ENCODE measurements around the gene SYK. TPM values are rescaled to one million over a fixed set of nuclear protein-coding genes. Genes with fewer than 3 reads are reported as not detected.

SYK gene
- total and polyA plus RNA-seq, 2 of the 4 experiments (the other 2 are of a cell fraction) = not detected

DNA sequence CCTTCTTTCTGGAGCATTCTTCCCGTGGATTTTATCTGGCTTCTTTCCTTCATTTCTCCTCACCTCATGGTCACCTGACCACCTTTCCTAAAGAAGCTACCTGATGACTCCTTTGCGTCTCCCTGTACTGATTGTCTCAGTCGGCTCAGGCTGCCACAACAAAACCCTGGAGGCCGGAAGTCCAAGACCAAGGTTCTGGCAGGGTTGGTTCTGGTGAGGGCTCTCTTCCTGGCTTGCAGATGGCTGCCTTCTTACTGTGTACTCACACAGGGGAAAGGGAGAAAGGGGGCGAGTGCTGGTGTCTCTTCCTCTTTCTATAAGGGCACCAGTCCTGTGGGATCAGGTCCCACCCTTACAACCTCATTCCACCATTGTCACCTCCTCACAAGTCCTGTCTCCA is 140.0 kb downstream of the SYK start:
- intact Hi-C loops (cut with micrococcal nuclease) (no loop called here), dilution Hi-C loops (cut with HindIII; ENCODE audit: low sequenced_read_pairs, unreplicated experiment) (no loop called here), in situ Hi-C loops (cut with MboI; ENCODE audit: low sequenced_read_pairs) (no loop called here)
- Histone ChIP-seq H2BK20ac (ENCODE audit: low read depth, low read length) (no peak overlapping the region), H3K9me3 (ENCODE audit: control insufficient read depth, insufficient read depth, low read length) (peaks cover 11% of the 10 kb centered on the region), H3K4me3 (ENCODE audit: insufficient read depth, low read depth, low read length) (no peak overlapping the region), H4K20me1 (ENCODE audit: insufficient read depth, low read length) (no peaks in the 10 kb centered on the region), H3K14ac (replicated peaks; ENCODE audit: low read depth, low read length) (no peak overlapping the region), H3K4ac (ENCODE audit: low read depth, low read length) (no peak overlapping the region), H3K4me1 (ENCODE audit: control insufficient read depth, insufficient read depth, low read length) (peaks cover 6% of the 10 kb centered on the region), H2AK5ac (ENCODE audit: low read depth, low read length) (no peak overlapping the region), H3K18ac (ENCODE audit: low read depth, low read length) (no peak overlapping the region), H3K9ac (ENCODE audit: low read depth, low read length) (no peak overlapping the region), H4K5ac (ENCODE audit: low read depth, low read length) (no peak overlapping the region), H2BK15ac (ENCODE audit: low read depth, low read length) (no peak overlapping the region), H4K91ac (ENCODE audit: insufficient read depth, low read depth, low read length) (no peak overlapping the region), H3K79me1 (ENCODE audit: low read depth in 1 of 2, low read length in 2 of 2) (no peaks in the 10 kb centered on the region), H2AK9ac (replicated peaks; ENCODE audit: low read depth, low read length, poor library complexity) (no peak overlapping the region), H3K9me1 (ENCODE audit: insufficient read depth, low read length) (peaks cover 3% of the 10 kb centered on the region; the same call in 1 of the 2 replicates), H2BK120ac (ENCODE audit: low read depth, low read length) (no peak overlapping the region), H2BK5ac (ENCODE audit: low read depth, low read length, poor library complexity, severe bottlenecking) (no peak overlapping the region), H3K27ac (ENCODE audit: insufficient read depth, low read length) (no peak overlapping the region), H4K8ac (ENCODE audit: low read depth in 2 of 2, low read length in 2 of 2) (no peak overlapping the region), H3K23ac (ENCODE audit: low read depth, low read length) (no peak overlapping the region), H3K56ac (ENCODE audit: extremely low read depth, insufficient read depth, low read length) (no peak overlapping the region), H2AFZ (replicated peaks; ENCODE audit: low read length, poor library complexity) (no peak overlapping the region), H3K4me2 (ENCODE audit: low read depth, low read length) (no peak overlapping the region), H3K36me3 (ENCODE audit: control insufficient read depth, insufficient read depth, low read length) (no peaks in the 10 kb centered on the region), H3K27me3 (ENCODE audit: control insufficient read depth, insufficient read depth, low read length) (peaks cover 3% of the 10 kb centered on the region)
- DNase-seq (no peak), ATAC-seq (ENCODE audit: low read depth) (no peak)
- ChIA-PET CTCF (interaction anchor here (0.6 kb wide), 1 partner anchor 655 kb away, joined by 6 read pairs; no protein-coding TSS in a partner anchor), POLR2A (ENCODE audit: unreplicated experiment) (no interaction called here)
- BruUV-seq (replicated peaks) = no TSS peak
- WGBS, 2 experiments (ENCODE audit: extremely low coverage in 2 of 2, insufficient read length in 1 of 2) = 80% methylated on average over 1 of the region's 5 CpGs; no CpG with 5 or more reads in 1 of the 2 experiments
- TF ChIP-seq MAFK (IDR thresholded peaks at IDR 0.05; ENCODE audit: low read depth, low read length) (no peak), POLR2A (IDR thresholded peaks at IDR 0.05; ENCODE audit: low read depth, low read length) (no peak), RFX5 (IDR thresholded peaks at IDR 0.05; ENCODE audit: low read depth, low read length) (no peak), CHD1 (IDR thresholded peaks at IDR 0.05; ENCODE audit: low read depth, low read length) (no peak), CEBPB (IDR thresholded peaks at IDR 0.05; ENCODE audit: low read depth, low read length) (no peak), FOS (IDR thresholded peaks at IDR 0.05; ENCODE audit: low read depth, low read length) (no peak), RCOR1 (IDR thresholded peaks at IDR 0.05; ENCODE audit: insufficient replicate concordance, low read length) (no peak), NFE2L2 (IDR thresholded peaks at IDR 0.05; ENCODE audit: low read depth, low read length) (no peak), ELK1 (IDR thresholded peaks at IDR 0.05; ENCODE audit: borderline replicate concordance, low read depth, low read length) (no peak), MAZ (IDR thresholded peaks at IDR 0.05; ENCODE audit: borderline replicate concordance, low read depth, low read length) (no peak), MXI1 (IDR thresholded peaks at IDR 0.05; ENCODE audit: borderline replicate concordance, low read depth, low read length) (no peak)
- TF ChIP-seq, protein P1, sequence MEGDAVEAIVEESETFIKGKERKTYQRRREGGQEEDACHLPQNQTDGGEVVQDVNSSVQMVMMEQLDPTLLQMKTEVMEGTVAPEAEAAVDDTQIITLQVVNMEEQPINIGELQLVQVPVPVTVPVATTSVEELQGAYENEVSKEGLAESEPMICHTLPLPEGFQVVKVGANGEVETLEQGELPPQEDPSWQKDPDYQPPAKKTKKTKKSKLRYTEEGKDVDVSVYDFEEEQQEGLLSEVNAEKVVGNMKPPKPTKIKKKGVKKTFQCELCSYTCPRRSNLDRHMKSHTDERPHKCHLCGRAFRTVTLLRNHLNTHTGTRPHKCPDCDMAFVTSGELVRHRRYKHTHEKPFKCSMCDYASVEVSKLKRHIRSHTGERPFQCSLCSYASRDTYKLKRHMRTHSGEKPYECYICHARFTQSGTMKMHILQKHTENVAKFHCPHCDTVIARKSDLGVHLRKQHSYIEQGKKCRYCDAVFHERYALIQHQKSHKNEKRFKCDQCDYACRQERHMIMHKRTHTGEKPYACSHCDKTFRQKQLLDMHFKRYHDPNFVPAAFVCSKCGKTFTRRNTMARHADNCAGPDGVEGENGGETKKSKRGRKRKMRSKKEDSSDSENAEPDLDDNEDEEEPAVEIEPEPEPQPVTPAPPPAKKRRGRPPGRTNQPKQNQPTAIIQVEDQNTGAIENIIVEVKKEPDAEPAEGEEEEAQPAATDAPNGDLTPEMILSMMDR (conservative IDR thresholded peaks at IDR 0.05; ENCODE audit: low read depth, low read length) = no peak
